ENCODE data around the gene RAC3.

Gene RAC3

GRCh38 chr17:82013341-82013740 lies 18.1 kb upstream of the RAC3 start:
- FAIRE-seq = no peak

DNA sequence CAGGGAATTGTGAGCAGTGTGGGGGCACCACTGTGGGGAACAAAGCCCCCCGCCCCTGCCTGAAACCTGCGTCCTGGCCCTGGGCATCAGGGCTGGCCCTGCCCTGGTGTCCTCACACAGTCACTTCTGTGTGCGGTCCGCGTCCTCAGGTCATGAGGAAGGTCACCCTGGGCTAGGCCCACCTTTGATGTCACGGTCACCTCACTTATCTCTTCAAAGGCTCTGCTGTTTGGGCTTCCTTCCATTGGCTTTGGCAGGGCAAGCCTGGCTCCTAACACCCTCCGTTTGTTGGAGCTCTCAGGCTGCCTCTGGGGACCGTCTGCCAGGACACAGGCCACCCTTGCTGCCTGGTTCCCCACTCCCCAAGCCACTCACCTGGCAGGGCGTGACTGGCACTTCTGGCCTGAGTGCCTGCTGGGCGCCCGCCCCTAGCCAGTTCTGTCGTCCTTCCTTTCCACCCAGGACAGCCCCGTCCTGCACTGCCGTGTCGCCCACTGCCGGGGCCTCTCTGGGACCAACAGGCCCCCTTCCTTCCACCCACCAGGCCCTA lies 17.6 kb upstream of the RAC3 start:
- FAIRE-seq = no peak

DNA sequence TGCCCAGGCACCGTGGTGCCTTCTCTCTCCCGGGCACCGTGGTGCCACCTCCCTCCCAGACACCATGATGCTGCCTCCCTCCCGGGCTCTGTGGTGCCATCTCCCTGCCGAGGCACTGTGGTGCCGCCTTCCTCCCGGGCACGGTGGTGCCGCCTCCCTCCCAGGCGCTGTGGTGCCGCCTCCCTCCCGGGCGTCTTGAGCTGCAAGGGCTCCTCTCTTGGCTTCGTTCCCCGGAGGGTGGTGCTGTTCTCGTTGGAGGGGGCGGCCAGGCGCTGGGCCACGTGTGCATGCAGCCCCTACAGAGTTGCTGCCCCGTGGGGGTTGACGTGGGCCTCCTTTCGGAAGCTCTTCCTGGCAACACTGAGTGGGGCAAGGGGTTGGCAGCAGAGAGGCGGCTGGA lies 17.0 kb upstream of the RAC3 start:
- FAIRE-seq = no peak

DNA sequence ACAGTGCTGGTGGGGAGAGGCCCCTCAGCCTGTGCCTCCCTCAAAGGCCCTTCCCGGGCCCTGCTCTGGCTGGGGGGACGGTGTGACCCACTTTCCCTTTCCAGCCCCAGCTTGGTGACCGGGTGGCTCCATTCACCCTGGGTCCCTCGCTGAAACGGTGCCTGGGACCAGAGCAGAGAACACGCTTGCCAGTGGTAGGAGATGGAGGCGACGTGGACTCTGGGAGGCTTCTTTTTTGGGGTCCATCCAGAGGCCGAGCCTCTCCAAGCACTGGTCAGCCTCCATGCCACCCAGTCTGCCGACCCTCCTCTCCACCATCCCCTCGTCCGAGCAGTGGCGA lies 16.5 kb upstream of the RAC3 start:
- FAIRE-seq = no peak

- FAIRE-seq = no peak
Measured at GRCh38 chr17:82015311-82015971, 16.0 kb upstream of the RAC3 start.

- FAIRE-seq = no peak
Measured at GRCh38 chr17:82016061-82016874, 15.2 kb upstream of the RAC3 start.

DNA sequence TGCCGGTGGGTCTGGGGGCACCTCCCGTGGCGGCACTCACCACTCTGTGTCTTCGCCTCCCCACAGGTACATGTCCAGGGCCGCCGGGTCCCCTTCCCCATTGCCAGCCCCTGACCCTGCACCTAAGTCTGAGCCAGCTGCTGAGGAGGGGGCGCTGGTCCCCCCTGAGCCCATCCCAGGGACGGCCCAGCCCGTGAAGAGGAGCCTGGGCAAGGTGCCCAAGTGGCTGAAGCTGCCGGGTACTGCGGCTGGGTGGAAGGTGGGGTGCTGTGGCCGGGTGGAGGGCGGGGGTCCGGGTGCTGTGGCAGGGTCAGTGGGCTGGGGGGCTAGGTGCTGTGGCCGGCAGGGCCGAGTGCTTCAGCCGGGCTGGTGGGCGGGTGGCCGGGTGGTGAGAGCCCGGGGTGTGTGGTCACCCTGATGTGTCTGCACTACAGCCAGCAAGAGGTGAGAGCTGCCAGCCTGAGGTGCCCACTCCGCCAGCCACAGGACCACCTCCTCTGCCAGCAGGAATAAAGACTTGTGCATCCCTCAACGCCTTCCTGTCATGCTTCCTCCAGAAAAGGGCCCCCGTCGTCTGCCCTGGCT lies 14.5 kb upstream of the RAC3 start:
- FAIRE-seq = no peak

- no peak for FAIRE-seq
Measured at GRCh38 chr17:82017612-82018151, 13.8 kb upstream of the RAC3 start.

DNA sequence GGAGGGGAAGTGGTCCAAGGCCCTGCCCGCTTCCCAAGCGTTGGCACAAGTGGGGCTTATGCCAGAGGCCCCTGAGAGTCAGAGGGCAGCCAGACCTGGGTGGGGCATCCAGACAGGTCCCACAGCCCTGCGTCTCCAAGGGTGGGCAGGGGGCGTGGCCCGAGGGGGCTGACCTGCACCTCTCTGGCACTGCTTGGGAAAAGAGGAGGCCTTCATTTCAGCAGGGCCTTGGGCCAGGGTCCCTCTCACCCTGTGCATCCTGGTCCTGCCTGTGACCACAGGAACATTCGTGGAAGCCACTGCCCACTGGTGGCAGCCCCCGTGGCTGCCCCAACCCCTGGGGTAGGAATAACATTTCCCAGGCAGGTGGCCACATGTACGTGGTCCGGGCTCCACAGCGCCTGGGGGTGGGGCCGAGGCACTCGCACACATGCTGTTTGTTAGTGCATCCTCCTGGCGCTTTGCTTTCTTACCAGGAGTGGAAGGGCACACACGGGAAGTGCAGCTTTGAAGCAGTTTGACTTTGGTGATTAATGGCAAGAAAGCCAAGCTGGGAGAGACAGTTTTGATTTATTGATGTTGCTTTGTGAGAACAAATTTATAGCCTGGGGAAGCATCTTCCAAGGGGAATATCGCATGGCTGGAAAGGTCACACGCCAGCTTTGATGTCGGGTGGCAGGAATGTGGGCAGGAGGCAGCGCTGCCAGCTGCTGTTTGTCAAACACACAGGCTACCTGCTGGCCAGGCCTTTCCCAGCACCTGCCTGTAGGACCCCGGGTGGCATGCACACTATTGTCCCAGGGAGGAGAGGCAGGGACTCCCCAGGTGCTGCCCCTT lies 13.1 kb upstream of the RAC3 start:
- FAIRE-seq = no peak

DNA sequence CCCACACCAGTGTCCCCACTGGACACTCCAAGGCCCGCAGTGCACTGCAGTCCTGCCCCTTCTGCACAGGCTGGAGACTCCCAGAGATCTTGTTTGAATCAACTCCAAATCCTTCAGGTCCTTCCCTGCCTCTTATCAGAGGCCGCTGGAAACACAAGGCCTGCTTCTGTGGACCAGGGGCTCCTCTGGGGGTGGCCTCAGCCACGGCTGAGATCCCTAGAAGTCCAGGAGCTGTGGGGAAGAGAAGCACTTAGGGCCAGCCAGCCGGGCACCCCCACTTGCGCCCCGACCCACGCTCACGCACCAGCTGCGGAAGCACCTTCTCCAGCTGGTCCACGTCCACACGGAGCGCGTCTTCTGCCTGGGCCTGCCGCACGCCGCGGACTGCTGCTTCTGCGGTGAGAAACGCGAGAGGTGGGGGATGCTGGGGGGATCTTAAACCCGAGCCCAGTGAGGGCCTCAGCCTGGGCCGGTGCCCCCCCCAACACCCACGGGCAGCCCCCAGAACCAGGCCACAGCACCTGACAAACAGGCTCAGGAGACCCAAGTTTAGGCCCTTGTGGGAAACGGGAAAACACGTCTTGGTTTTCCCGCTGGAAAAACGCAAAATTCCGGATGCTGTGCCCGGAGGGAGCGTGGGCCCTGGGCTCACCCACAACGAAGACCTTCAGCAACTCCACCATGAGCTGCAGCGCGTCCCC lies 12.3 kb upstream of the RAC3 start:
- FAIRE-seq = no peak

GRCh38 chr17:82019690-82020571 lies 11.5 kb upstream of the RAC3 start:
- no peak for FAIRE-seq

DNA sequence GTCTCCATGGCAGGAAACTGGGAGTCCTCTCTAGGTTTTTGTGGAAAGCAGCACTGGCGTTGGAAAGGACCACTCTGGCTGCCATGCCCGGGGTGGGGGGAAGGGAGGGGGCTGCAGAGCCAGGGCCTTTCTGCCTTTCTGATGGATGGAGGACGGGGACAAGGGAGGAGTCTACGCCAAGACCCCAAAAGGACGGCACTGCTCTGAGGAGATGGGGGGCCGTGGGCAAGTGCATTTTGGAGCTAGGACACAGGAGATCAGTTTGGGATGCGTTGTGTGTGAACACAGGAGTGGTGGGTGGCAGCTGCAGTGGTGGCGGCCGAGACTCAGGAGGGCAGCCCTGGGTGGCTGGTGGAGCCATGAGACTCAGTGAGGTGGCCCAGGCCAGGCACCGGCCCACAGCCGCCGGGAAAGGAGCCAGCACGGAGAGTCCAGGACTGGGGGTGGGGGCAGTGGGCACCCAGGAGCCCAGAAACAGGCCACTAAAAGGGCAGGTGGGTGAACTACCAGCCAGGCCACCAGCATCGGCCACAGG lies 10.8 kb upstream of the RAC3 start:
- no peak for FAIRE-seq

DNA sequence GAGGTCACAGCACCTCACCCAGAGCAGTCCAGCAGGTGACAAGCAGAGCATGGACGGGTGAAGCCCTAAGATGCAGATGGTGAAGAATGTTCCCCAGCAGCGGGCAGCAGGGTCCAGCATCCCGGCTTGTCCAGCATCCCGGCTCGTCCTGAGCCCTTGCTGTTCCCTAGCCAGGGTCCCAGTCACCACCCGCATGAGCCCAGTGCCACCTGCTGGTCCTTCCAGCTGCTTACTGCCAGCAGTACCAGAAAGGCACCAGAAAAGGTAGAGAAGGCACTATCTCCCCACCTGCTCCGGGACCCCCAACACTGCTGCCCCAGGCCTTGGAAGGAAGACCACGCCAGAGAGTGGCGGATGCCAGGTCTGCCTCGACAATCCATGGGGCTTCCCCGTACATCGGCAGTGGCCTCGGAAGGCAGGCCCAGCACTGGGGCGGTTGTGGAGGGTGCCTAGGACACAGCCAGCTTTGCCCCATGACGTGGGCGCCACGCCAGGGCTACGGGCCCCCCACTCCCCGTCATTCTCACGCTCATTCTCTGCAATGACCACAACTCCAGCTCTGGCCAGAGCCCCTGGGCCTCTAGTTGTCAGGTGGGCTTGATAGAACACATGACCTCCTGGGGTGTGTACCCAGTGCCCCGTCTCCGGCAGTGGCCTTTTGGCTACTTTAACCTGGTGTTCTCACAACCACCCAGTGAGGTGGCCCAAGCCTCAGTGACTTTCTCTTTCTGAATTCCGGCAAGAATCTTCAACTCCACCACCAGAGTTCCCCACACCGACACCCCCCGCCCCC lies 10.2 kb upstream of the RAC3 start:
- FAIRE-seq = no peak

- FAIRE-seq = no peak
Measured at GRCh38 chr17:82021900-82022309, 9.6 kb upstream of the RAC3 start.

GRCh38 chr17:82022310-82022980 lies 9.0 kb upstream of the RAC3 start, which contains the start of gene CENPX:
TSS of gene CENPX (minus strand) at chr17:82022878. CDS start at chr17:82022861, 17 bp downstream.
- FAIRE-seq = no peak

GRCh38 chr17:82022981-82023446 lies 8.5 kb upstream of the RAC3 start, which contains the start of gene LRRC45:
TSS of gene LRRC45 (plus strand) at chr17:82023305. CDS start at chr17:82023644, 339 bp downstream.
- peak; percentile 98 for FAIRE-seq

- no peak for FAIRE-seq
Measured at GRCh38 chr17:82023447-82024241, 7.8 kb upstream of the RAC3 start.

DNA sequence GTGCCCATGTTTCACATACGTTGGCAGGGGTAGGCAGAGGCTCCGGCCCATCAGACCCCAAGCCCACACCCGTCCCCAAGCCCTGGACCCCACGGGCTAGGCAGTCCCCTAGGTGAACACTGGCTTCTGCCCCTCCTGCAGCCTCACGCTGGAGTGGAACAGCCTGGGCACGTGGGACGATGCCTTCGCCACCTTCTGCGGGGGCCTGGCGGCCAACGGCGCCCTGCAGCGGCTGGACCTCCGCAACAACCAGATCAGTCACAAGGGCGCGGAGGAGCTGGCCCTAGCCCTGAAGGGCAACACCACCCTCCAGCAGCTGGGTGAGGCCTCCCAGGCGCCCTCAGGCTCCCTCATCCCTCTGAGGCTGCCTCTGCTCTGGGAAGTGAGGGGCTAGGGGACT lies 6.6 kb upstream of the RAC3 start:
- no peak for FAIRE-seq

Measured in endometrium (tissue), 2 donors.